WTC11 (cell line): Measurements from ENCODE around the gene LRTM1.

Source experiments
- CTCF ChIP-seq: fragments of 200-600 bp; IDR thresholded peaks from 2 replicates; pipeline ENCODE4 v1.8.0; 2022; ENCODE audit warnings: antibody characterized with exemption
- JUN ChIP-seq: sonication (generic); formaldehyde crosslinking; IDR thresholded peaks from 2 replicates; pipeline ENCODE4 v1.8.0; 2023; ENCODE audit warnings: mild to moderate bottlenecking, missing genetic modification reagents
- NR3C1 ChIP-seq: sonication (generic); formaldehyde crosslinking; conservative IDR thresholded peaks from 2 replicates; pipeline ENCODE4 v1.8.1; 2023; ENCODE audit warnings: low read depth, mild to moderate bottlenecking, missing genetic modification reagents
- ZNF121 ChIP-seq: sonication (generic); formaldehyde crosslinking; IDR thresholded peaks from 2 replicates; pipeline ENCODE4 v1.8.0; 2023; ENCODE audit warnings: missing genetic modification reagents

- no peak for TF ChIP-seq CTCF
- TF ChIP-seq NR3C1 = no peak
- TF ChIP-seq ZNF121 (CRISPR knock-in tag) = no peak
- no peak for TF ChIP-seq JUN (CRISPR knock-in tag)
Measured at GRCh38 chr3:54941690-54942362, 14.0 kb upstream of the LRTM1 start.
